Prostate gland (tissue), 2 donors: Measurements from ENCODE around the gene OR10H4. TPM values are rescaled to one million over a fixed set of nuclear protein-coding genes. Genes with fewer than 3 reads are reported as not detected.

Experiments used
- DNase-seq: peaks from one replicate; pipeline ENCODE4 v3.0.0-alpha.2; 2019; ENCODE audit warnings: low spot score
- H3K27ac ChIP-seq, 2 donors: fragments of 200-600 bp; sonication (generic); 2 replicates each; pipeline ENCODE4 v1.5.1; 2017 to 2019
- H3K27me3 ChIP-seq: fragments of 200-600 bp; sonication (generic); replicated peaks from 2 replicates; pipeline ENCODE4 v1.5.1; 2019; ENCODE audit not compliant: insufficient read depth
- H3K36me3 ChIP-seq, 2 donors: fragments of 200-600 bp; sonication (generic); 1 replicate in 1 of 2; 2 replicates in 1 of 2; pipeline versions ENCODE4 v1.5.1 to v1.8.1; 2017 to 2019
- H3K4me1 ChIP-seq: fragments of 200-600 bp; sonication (generic); replicated peaks from 2 replicates; pipeline ENCODE4 v1.5.1; 2019
- H3K4me3 ChIP-seq, 2 donors: fragments of 200-600 bp; sonication (generic); 2 replicates each; pipeline ENCODE4 v1.5.1; 2017 to 2019
- H3K9me3 ChIP-seq: fragments of 200-600 bp; sonication (generic); 2 replicates; pipeline ENCODE4 v1.5.1; 2017
- POLR2A ChIP-seq: fragments of 450-650 bp; IDR thresholded peaks from one replicate; pipeline ENCODE4 v1.6.1; 2016; ENCODE audit warnings: antibody characterized with exemption, mild to moderate bottlenecking
- POLR2AphosphoS5 ChIP-seq: sonication (generic); formaldehyde crosslinking; IDR thresholded peaks from one replicate; pipeline ENCODE4 v1.6.1; 2017; ENCODE audit warnings: antibody characterized with exemption
- WGBS: methylation state at CpG from one replicate; pipeline ENCODE4 v1.1.5; 2018; 5-methylcytosine and 5-hydroxymethylcytosine counted together
- intact Hi-C: fragments of 100-400 bp; cut with DNase I; formaldehyde crosslinking; loops from one replicate; pipeline ENCODE4 v1.14.2; 2022
- total RNA-seq, 2 donors: library from RNA; depleted of rRNA; stranded (reverse); fragments of >200 nt; gene quantifications; one replicate each; pipeline ENCODE4 v1.1.0, GENCODE V29; 2016
- TF ChIP-seq, protein P1 (sequence below), 4 experiments: fragments of 200-600 bp in 2 of 4; fragments of 450-650 bp in 2 of 4; sonication (generic) in 2 of 4; IDR thresholded peaks; 1 replicate in 3 of 4; 2 replicates in 1 of 4; pipeline ENCODE4 v1.5.1; 2016 to 2019; ENCODE audit warnings: antibody characterized with exemption in 4 of 4, mild to moderate bottlenecking in 2 of 4, moderate library complexity in 2 of 4

The OR10H4 gene
- total RNA-seq, 2 donors from 2014 or later: not detected

DNA sequence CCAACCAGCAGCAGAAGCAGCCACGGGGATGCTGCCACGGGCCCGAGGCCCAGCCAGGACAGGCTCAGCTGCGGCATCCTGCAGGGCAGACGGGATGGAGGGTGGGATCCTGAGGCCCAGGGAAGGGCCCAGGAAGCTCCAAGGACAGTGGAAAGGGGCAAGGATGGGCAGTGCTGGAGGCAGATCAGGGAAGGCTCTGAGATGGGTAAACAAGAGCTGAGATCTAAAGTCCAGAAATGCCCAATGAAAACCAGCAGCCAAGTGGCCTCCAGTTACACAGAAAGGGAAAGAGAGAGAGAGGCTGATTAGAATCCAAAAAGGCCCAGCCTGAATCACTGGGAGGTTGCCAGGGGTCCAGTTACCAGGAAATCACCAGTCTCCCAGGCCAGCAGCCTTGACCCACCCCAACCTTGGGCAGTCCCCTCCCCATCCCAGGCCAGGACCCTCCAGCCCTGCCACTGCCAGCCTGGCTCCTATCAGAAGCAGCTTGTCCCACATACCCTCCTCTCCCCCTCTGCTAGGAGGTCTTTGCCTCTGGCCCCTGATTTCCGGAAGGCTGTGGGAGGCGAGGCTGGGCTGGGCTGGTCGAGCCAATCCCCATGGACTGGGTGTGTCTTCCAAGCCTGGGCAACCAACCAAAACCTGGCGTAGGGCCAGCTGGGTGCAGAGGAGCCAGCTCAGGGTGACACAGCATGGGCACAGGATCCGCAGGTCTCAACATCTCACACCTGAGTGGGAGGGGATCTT is 14.3 kb upstream of the OR10H4 start, which contains the start of gene CYP4F11:
CYP4F11 (minus strand) TSS at position 198 of the 747 bp plus-strand sequence; CDS start at position 77, 121 bp downstream.
- DNase-seq: peak; percentile 95
- intact Hi-C loops: no loop called here
- H3K4me3 ChIP-seq: no peak within 1 kb of the TSS
- TF ChIP-seq POLR2A: peak; percentile 33
- TF ChIP-seq POLR2AphosphoS5: peak; percentile 77
- TF ChIP-seq, protein P1, sequence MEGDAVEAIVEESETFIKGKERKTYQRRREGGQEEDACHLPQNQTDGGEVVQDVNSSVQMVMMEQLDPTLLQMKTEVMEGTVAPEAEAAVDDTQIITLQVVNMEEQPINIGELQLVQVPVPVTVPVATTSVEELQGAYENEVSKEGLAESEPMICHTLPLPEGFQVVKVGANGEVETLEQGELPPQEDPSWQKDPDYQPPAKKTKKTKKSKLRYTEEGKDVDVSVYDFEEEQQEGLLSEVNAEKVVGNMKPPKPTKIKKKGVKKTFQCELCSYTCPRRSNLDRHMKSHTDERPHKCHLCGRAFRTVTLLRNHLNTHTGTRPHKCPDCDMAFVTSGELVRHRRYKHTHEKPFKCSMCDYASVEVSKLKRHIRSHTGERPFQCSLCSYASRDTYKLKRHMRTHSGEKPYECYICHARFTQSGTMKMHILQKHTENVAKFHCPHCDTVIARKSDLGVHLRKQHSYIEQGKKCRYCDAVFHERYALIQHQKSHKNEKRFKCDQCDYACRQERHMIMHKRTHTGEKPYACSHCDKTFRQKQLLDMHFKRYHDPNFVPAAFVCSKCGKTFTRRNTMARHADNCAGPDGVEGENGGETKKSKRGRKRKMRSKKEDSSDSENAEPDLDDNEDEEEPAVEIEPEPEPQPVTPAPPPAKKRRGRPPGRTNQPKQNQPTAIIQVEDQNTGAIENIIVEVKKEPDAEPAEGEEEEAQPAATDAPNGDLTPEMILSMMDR (IDR thresholded peaks at IDR 0.05): no peak
- no peaks in the 10 kb centered on the region for H3K27me3 ChIP-seq
- no peaks in the 10 kb centered on the region for H3K9me3 ChIP-seq
- WGBS: 37% methylated on average over 10 of the region's 10 CpGs
- H3K36me3 ChIP-seq: no peaks in the 10 kb centered on the region
- peak within 1 kb of the TSS; percentile 59 to 84 for H3K27ac ChIP-seq
- H3K4me1 ChIP-seq: no peaks in the 10 kb centered on the region

DNA sequence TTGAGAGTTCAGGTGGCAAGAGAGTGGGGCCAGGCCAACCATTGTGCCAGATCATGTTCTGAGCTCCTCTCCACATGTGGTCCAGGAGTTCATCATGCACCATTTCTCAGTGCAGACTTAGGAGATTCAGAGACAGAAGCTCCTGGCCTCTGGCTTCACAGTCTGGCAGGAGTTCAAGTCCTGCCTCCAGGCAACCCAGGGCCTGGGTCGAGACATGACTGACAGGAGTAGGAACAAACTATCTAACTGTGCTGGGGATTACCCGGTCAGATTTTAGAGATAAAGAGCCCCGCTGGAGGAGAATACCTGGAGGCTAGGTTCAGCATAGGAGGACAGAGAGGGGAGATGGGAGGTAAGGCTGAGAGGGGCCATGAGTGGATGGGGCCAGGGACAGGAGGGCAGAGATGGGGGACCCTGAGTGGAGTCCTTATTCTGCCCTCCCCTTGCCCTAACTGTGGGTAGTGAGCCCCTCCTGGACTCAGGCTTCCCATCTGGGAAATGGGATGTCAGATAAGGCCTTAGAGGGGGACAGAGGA is 13.6 kb upstream of the OR10H4 start:
- Histone ChIP-seq H3K4me1 (no peaks in the 10 kb centered on the region), H3K27me3 (no peaks in the 10 kb centered on the region), H3K36me3 (no peaks in the 10 kb centered on the region), H3K27ac (peak overlapping the region; percentile 59 to 84), H3K9me3 (no peaks in the 10 kb centered on the region), H3K4me3 (no peak overlapping the region)
- intact Hi-C loops: no loop called here
- no peak for DNase-seq
- no peak for TF ChIP-seq POLR2AphosphoS5
- WGBS: 48% methylated on average over 3 of the region's 3 CpGs

DNA sequence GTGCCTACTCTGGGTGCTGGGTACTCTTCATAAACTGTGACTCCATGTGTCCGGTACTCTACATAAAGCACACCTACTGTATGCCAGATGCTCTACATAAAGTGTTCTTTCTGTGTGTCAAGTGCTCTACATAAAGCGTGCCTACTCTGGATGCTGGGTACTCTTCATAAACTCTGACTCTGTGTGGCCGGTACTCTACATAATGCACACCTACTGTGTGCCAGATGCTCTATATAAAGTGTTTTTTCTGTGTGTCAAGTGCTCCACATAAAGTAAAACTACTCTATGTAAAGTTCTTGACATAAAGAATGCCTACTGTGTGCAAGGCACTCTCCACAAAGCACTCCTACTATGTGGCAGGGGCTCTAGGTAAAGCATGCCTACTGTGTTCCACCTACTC is 12.6 kb upstream of the OR10H4 start:
- TF ChIP-seq POLR2A: no peak
- TF ChIP-seq POLR2AphosphoS5: no peak
- TF ChIP-seq, protein P1 (IDR thresholded peaks at IDR 0.05): no peak
- Histone ChIP-seq H3K36me3 (no peaks in the 10 kb centered on the region), H3K27ac (no peak overlapping the region), H3K9me3 (no peaks in the 10 kb centered on the region), H3K4me3 (no peak overlapping the region), H3K4me1 (no peaks in the 10 kb centered on the region), H3K27me3 (no peaks in the 10 kb centered on the region)
- no peak for DNase-seq
- intact Hi-C loops: no loop called here
- WGBS: 84% methylated on average over 3 of the region's 3 CpGs

DNA sequence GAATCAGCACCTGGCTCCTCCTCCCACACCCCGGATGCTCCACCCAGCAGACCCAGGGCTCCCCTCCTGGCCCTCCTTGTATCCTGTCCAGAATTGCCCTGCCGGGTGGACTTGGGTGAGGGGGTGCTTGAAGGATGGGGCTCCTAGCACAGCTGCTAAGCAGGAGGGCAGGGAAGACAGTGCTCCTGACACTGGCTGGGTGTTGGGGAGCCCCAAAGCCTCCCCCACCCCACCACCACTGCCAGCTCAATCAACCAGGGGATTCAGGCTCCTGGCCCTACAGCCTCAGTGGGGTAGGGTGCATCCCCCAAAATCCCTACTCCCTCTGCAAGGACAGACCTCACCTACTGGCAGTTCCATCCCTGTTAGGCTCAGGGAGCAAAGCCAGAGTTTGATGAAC is 11.9 kb upstream of the OR10H4 start:
- Histone ChIP-seq H3K4me3 (no peak overlapping the region), H3K36me3 (no peaks in the 10 kb centered on the region), H3K27ac (no peak overlapping the region), H3K9me3 (no peaks in the 10 kb centered on the region), H3K4me1 (no peaks in the 10 kb centered on the region), H3K27me3 (no peaks in the 10 kb centered on the region)
- DNase-seq: no peak
- intact Hi-C loops: no loop called here
- WGBS: 84% methylated on average over 2 of the region's 2 CpGs
- TF ChIP-seq POLR2AphosphoS5 (no peak), POLR2A (no peak)
- TF ChIP-seq, protein P1 (IDR thresholded peaks at IDR 0.05): no peak

DNA sequence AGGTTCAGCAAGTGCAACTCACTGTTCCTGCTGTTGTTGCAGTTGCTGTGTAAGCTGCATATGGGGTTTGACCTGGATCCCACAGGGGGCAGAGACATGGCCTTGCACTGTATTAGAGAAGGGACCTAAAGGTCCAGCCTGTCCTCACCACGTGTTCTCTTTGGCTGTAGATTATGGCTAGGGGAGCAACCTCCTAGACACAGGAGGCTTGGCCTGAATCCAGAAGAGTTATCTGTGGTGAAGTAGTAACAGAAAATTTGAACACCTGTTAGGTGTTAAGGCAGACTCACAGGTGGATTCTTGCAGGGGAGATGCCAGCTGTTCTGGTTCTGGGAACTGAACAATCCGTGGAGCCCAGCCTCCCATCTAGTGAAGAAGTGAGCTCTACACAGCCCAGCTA is 11.0 kb upstream of the OR10H4 start:
- intact Hi-C loops: no loop called here
- Histone ChIP-seq H3K9me3 (no peaks in the 10 kb centered on the region), H3K4me3 (no peak overlapping the region), H3K27ac (no peak overlapping the region), H3K27me3 (no peaks in the 10 kb centered on the region), H3K4me1 (no peaks in the 10 kb centered on the region), H3K36me3 (no peaks in the 10 kb centered on the region)
- no peak for DNase-seq
- TF ChIP-seq POLR2AphosphoS5: no peak
- TF ChIP-seq POLR2A: no peak
- TF ChIP-seq, protein P1 (IDR thresholded peaks at IDR 0.05): no peak
- WGBS: 43% methylated on average over 2 of the region's 2 CpGs
